Dermis microvascular lymphatic vessel endothelial cell (primary cell): Measurements from ENCODE around the gene RAB6B. TPM values are rescaled to one million over a fixed set of nuclear protein-coding genes. Genes with fewer than 3 reads are reported as not detected.

Experiments used
- DNase-seq, 2 donors: peaks; one replicate each; pipeline versions ENCODE4 v3.0.0 to v3.0.0-alpha.2; 2010; ENCODE audit warnings: low read depth in 2 of 2
- total RNA-seq: library from RNA; depleted of rRNA; stranded (reverse); fragments of >200 nt; gene quantifications from 2 replicates; pipeline ENCODE4 v1.2.1, GENCODE V29; 2014

RAB6B gene
- total RNA-seq, 1 donor from 2014 or later, result 0.39 TPM

DNA sequence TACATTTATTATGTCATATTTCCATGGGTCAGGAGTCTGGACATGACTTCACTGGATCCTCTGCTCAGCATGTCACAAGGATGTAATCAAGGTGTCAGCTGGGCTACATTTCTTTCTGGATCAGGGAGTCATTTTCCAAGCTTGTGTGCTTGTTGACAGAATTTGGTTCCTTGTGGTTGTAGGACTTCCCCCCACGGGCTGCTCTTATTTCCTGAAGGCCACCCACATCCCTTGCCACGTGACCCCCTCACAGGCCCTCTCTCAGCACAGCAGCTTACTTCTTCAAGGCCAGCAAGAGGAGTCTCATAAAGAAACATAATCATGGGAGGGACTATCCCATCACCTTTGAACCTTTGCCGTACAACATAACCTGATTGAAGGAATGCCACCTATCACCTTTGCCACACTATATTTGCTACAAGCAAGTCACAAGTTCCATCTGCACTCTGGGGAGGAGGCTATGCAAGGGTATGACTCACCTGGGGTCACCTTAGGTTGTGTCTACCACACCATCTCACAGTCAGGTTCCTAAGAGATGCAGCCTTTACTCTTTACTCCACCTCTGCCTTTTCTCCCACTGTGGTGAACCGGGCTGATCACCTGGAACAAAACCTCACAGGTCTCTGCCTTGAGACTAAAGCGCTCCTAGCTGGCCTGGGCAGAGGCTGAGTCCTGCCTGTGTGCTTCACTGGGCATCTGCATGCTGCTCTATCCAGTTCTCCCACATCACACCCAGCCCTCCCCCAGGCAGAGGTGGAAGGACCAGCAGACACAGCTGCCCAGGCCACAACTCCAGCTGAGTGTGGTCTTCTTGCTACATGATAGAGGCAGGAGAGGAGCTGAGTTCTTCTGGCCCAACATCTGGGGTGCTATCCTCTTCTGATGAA, 13.5 kb downstream of the RAB6B start:
- no peak for DNase-seq

GRCh38 chr3:133881492-133881891, 14.2 kb downstream of the RAB6B start:
- DNase-seq, result no peak

- DNase-seq, result no peak
Observed at GRCh38 chr3:133880886-133881455, 14.7 kb downstream of the RAB6B start.

GRCh38 chr3:133880287-133880686, 15.4 kb downstream of the RAB6B start:
- DNase-seq, result no peak

GRCh38 chr3:133878518-133878917, 17.2 kb downstream of the RAB6B start:
- no peak for DNase-seq

GRCh38 chr3:133877221-133877620, 18.5 kb downstream of the RAB6B start:
- no peak for DNase-seq

GRCh38 chr3:133874761-133875438, 20.8 kb downstream of the RAB6B start:
- peak in 1 of 2 donors; percentile 51 for DNase-seq

GRCh38 chr3:133874344-133874743, 21.3 kb downstream of the RAB6B start:
- DNase-seq, result peak in 1 of 2 donors; percentile 32

- no peak for DNase-seq
Observed at GRCh38 chr3:133872781-133873180, 22.9 kb downstream of the RAB6B start.

DNA sequence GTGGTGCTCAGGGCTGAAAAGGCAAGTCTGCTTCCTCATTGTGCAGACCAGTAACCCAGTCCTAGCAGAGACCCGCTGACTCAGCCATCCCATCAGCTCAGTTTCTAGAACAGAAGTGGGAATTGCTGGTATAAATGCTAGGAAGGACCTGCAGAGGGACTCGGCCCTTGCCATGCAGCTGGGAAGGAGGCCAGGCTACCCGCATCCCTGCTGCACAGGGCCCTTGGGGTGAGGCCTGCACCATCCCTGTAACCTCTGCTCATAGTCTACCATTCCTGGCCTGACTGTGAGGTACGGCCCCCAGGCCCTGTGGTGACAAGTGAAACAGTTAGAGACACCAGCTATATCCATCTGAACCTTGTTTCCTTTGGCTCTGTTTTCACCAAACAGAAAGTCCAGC, 23.5 kb downstream of the RAB6B start:
- no peak for DNase-seq

DNA sequence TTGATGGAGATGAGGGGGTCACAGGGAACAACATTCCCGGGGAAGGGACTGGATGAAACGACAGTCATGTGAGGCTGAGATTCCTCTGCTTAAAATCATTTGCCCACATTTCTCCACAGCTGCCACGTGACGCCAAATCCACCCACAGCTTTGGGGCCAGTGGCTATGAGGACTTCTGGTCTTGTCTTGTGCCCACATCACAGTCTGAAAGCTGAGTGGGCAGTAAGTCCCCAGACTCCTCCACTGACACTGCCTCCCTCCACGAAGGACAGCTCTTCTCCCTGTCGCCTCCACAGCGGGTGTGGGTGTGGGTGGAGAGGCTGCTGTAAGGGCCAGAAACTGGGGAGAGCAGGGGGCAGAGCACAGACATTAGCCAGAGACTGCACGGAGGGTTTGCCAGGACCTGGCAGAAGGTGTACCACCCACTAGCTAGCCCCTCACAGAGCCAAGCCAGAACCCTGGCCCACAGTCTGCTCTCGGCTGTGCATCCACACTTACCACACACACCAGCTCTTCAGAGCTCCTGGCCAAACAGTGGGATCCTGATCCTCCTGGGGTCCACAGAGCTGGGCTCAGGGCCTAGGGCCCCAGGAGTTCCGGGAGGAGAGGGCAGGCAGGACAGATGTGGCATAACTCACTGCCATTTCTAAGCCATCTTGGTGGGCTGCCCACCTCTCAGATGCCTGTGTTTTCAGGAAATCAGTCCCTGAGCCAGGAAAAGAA, 24.2 kb downstream of the RAB6B start:
- no peak for DNase-seq

- DNase-seq, result no peak
Observed at GRCh38 chr3:133870822-133871221, 24.9 kb downstream of the RAB6B start.

DNA sequence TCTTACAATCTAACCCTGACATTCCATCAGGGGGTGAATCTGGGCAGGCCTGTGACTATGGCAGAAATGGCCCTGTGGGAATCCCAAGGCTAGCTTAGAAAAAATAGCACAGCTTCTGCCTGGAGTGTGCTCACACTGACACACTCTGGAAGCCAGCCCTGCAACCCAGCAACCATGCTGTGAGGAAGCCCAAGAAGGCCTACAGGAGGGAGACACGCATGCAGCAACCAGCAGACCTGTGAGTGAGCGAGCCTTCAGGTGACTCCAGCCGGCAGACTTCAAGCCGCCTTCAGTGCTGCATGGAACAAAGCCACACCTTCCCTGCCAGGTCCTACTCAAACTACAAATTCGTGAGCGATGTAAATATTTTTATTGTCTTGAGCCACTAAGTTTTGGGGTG, 26.1 kb downstream of the RAB6B start:
- DNase-seq, result no peak

DNA sequence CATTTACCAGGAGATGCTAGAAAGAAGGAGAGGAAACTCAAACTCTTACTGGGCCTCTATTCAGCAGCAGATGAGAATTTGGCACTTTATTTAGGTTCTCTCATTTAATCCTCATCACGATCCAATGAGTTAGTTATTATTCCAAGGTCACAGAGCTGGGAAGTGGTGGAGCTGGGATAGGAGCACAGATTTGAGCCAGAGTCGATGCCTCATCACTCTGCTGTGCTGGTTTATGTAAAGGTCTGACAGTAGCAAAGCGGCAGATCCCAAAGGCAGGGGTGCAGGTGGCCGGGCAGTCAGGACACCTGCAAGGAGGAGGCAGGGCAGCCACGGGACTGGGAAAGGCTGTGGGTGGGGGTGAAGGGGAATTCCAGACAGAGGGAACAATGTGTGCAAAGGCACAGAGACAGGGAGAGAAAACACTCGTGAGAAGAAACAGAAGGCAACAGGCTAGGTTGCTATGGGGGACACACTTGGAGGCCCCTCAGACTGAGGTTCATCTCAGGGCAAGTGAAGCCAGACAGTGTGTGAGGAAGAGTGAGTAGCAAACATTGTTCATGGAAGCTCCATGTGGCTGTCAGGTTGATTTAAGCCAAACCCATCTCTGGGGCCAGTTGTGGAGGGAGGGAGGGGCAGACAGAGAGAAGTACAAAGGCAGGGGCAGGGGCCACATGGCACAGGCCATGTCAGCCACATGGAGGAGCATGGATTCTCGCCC, 26.8 kb downstream of the RAB6B start:
- DNase-seq, result no peak

GRCh38 chr3:133868186-133868585, 27.5 kb downstream of the RAB6B start:
- DNase-seq, result no peak

DNA sequence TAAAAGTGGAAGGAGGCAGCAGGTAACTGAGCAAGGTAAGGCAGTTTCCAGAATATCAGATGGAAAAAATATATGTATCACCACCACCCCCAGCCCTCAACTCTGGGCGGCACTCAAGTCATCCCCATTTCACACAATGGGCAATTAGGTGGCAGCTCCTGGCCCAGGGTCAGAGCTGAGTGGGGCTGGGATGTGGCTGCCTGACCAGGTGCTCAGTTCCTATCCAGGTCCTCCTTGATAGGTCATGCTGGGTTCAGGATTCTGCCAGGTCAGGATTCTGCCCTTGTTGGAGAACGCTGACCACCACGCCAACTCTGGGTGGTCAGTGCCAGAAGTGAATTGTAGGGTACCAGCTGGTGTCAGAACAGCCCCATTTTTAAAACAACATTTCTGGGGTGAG, 29.5 kb downstream of the RAB6B start:
- DNase-seq, result no peak

- DNase-seq, result no peak
Observed at GRCh38 chr3:133865136-133865855, 30.4 kb downstream of the RAB6B start.

GRCh38 chr3:133864616-133865015, 31.1 kb downstream of the RAB6B start:
- no peak for DNase-seq

- DNase-seq, result no peak
Observed at GRCh38 chr3:133863911-133864310, 31.8 kb downstream of the RAB6B start.

DNA sequence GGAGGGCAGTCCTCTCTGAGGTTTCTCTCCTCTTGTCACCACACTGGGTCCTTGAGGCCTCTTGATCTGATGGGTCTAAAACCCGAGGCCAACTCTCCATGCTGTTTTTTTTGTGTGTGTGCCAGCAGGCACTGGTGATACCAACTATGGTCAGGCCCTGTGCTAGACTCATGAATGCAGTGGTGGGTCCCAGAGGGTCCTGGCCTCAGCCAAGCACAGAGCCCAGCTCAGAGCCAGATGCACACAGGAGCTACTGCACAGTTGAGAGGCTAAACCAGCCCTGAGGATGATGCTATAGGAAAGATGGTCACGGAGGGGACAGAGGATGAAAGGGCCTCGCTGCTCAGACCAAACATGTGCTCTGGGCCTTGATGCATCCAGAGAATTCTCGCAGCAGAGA, 33.5 kb downstream of the RAB6B start:
- no peak for DNase-seq

DNA sequence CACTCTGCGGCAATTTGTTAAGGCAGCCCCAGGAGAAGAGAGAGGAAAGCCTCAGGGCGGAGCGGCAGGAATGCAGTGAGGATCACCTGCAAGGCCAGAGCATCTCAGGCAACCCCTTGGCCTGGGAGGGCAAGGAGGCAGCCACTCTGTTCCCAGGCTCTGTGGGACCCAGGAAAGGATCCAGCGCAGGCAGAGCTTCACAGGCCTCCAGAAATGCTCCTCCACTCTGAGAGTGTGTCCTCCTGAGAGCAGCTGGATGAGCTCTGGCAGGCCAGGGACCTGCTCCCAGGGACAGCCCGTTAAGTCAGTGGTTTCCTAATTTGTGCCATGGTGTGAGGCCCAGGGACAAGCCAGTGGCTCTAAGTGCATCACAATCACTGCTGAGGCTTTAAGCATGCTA, 35.2 kb downstream of the RAB6B start:
- DNase-seq, result no peak
